Brain microvascular endothelial cell (primary cell): Measurements from ENCODE around the gene C10orf90.
A peak's percentile ranks its signal among the peaks of the same experiment; 100 is the strongest.

ENCODE experiments used
- DNase-seq: peaks from one replicate; pipeline ENCODE4 v3.0.0-alpha.2; 2020
- H3K27ac ChIP-seq: fragments of 250-450 bp; sonication (Bioruptor Pico); 2 replicates; pipeline ENCODE4 v1.5.1; 2020; ENCODE audit warnings: mild to moderate bottlenecking, moderate library complexity
- H3K27me3 ChIP-seq: fragments of 250-450 bp; sonication (Bioruptor Pico); replicated peaks from 2 replicates; pipeline ENCODE4 v1.5.1; 2020; ENCODE audit warnings: mild to moderate bottlenecking
- H3K36me3 ChIP-seq: fragments of 250-450 bp; sonication (Bioruptor Pico); replicated peaks from 2 replicates; pipeline ENCODE4 v1.5.1; 2020; ENCODE audit warnings: mild to moderate bottlenecking
- H3K4me3 ChIP-seq: 2 replicates; pipeline ENCODE4 v1.5.1; 2011; ENCODE audit warnings: low read depth, mild to moderate bottlenecking, control low read depth, low read length, moderate library complexity
- CTCF ChIP-seq: IDR thresholded peaks from 2 replicates; pipeline ENCODE4 v1.5.1; 2011; ENCODE audit warnings: low read depth, mild to moderate bottlenecking, moderate library complexity, low read length, control low read depth, inconsistent platforms; ENCODE audit errors: missing control alignments
- in situ Hi-C: cut with HindIII; loops from 2 replicates; pipeline ENCODE4 v1.10.0; 2017; ENCODE audit warnings: low sequenced_read_pairs, low pct_ligation_motif_present

Gene C10orf90

GRCh38 chr10:126520751-126521317 lies 149.7 kb downstream of the C10orf90 start:
- DNase-seq = no peak
- Histone ChIP-seq H3K4me3 (no peak overlapping the region), H3K36me3 (no peaks in the 10 kb centered on the region), H3K27me3 (peaks cover 2% of the 10 kb centered on the region), H3K27ac (no peak overlapping the region)
- peak; percentile 33 for TF ChIP-seq CTCF
- in situ Hi-C loops = no loop called here

GRCh38 chr10:126519992-126520391 lies 150.5 kb downstream of the C10orf90 start:
- H3K4me3 ChIP-seq = no peak overlapping the region
- in situ Hi-C loops = no loop called here
- H3K27me3 ChIP-seq = no peaks in the 10 kb centered on the region
- no peak for TF ChIP-seq CTCF
- DNase-seq = no peak
- no peaks in the 10 kb centered on the region for H3K36me3 ChIP-seq
- no peak overlapping the region for H3K27ac ChIP-seq

GRCh38 chr10:126519185-126519584 lies 151.3 kb downstream of the C10orf90 start:
- no peak overlapping the region for H3K27ac ChIP-seq
- no peak for TF ChIP-seq CTCF
- no peaks in the 10 kb centered on the region for H3K27me3 ChIP-seq
- no peaks in the 10 kb centered on the region for H3K36me3 ChIP-seq
- DNase-seq = no peak
- H3K4me3 ChIP-seq = no peak overlapping the region
- in situ Hi-C loops = no loop called here

GRCh38 chr10:126518218-126519080 lies 152.0 kb downstream of the C10orf90 start:
- no peak overlapping the region for H3K4me3 ChIP-seq
- H3K27me3 ChIP-seq = no peaks in the 10 kb centered on the region
- H3K36me3 ChIP-seq = no peaks in the 10 kb centered on the region
- no peak overlapping the region for H3K27ac ChIP-seq
- TF ChIP-seq CTCF = no peak
- DNase-seq = no peak
- in situ Hi-C loops = no loop called here

- no peak for TF ChIP-seq CTCF
- Histone ChIP-seq H3K27ac (no peak overlapping the region), H3K27me3 (no peaks in the 10 kb centered on the region), H3K4me3 (no peak overlapping the region), H3K36me3 (no peaks in the 10 kb centered on the region)
- in situ Hi-C loops = no loop called here
- DNase-seq = no peak
Observed at GRCh38 chr10:126516515-126516914, 154.0 kb downstream of the C10orf90 start.
